GM19099 (cell line): ENCODE data around the gene C3orf20.

Source experiments
- POLR2A ChIP-seq: IDR thresholded peaks from 3 replicates; pipeline ENCODE4 v1.6.1; 2011; ENCODE audit warnings: low read depth; ENCODE audit not compliant: insufficient read length; ENCODE audit errors: extremely low read depth

The C3orf20 gene

GRCh38 chr3:14674841-14675240, at the start of gene C3orf20:
TSS of gene C3orf20 (plus strand) at chr3:14675141. CDS start at chr3:14682714, 7,573 bp downstream.
- TF ChIP-seq POLR2A: no peak

DNA sequence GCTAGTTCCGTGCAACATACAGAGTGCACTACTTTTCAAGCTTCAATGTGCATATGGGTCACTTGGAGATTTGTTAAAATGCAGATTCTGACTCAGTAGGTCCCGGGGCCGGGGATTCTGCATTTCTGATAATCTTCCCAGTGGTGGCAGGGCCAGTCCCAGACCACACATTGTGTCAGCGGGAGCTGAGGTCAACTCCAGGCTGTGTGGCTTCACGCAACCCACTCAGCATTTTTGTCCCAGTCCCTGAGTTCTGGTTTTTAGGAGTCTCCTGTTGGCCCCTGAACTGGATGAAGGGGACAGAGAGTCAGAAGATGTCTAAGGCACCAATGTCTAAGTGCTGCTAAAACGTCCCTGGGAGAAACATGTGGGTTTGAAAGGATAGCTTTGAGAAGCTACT, 49.5 kb upstream of the C3orf20 start:
- no peak for TF ChIP-seq POLR2A

- no peak for TF ChIP-seq POLR2A
Observed at GRCh38 chr3:14627815-14628214, 47.1 kb upstream of the C3orf20 start.

GRCh38 chr3:14628406-14628805, 46.5 kb upstream of the C3orf20 start:
- no peak for TF ChIP-seq POLR2A

GRCh38 chr3:14630404-14631100, 44.4 kb upstream of the C3orf20 start:
- no peak for TF ChIP-seq POLR2A

GRCh38 chr3:14631101-14631497, 43.8 kb upstream of the C3orf20 start:
- no peak for TF ChIP-seq POLR2A

DNA sequence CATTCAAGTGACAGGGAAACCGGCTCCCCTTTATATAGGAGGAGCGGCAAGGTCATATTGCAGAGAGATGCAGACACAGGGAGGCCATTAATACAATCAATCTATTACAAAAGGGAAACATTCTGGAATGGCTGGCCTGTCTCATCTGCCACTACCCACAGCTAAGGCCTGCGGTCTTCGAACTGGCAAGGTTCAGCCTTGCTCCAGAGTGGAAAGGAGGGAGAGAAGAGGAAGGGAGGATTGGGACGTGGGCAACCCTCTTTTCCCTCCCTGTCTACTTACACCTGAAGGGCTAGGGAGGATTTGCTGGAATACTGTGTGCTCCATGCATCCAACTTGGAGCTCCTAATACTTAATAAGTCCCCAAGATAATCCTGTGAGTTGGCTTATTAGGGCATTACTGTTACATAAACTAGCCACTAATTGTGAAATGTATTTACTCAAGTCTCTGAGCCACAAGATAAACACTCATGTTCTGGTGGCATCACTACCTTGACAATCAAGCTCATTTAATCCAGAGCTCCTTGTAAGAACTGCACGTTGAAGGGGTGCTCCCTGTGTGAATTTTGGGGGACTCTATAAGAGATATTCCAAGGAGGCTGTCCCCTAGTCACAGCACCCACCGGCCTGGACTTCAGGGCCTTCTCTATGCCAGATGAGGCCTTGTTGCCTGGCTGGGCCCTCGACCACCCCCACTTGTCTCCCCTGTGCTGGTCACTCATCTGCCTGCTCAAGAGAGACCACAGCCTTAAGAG, 43.1 kb upstream of the C3orf20 start:
- TF ChIP-seq POLR2A: no peak

DNA sequence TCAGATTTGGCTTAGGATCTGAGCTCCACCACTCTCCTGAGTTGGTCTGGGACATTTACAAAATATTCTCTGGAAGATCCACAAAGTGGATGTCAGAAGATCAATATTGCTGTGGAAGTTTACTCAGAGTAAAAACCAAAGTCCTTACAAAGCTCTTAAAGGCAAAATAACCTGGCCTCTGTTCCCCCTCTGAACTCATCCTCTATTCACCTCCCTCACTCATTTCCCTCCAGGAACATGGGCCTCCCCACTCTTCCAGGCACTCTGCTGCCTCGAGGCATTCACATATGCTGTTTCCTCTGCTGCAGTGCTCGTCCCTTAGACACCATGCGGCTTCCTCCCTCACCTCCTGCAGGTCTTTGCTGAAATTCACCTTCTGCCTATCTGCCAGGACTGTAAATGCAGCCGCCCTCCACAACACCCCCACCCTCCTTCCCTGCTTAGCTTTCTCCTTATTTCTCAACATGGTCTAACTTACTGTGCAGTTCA, 42.5 kb upstream of the C3orf20 start:
- TF ChIP-seq POLR2A: no peak

DNA sequence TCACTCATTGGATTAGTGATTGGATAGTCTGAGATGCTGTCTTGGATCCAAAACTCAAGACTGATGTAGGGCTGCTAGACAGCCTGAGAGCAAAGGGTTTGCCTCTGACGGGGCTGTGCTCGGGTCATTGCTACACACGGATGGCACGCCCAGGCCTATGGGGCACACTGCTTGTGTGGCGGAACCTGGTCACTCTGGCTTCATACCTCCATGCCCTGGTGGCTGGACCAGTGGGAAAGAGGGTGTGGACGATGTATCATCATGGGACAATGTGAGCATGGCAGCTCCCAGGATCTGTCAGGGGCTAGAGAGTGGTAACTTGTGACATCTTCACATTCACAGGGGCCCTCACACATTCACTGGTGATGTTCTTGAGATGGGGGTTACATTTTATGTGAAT, 41.5 kb upstream of the C3orf20 start:
- TF ChIP-seq POLR2A: no peak

GRCh38 chr3:14633819-14634424, 41.0 kb upstream of the C3orf20 start:
- no peak for TF ChIP-seq POLR2A

GRCh38 chr3:14634763-14635400, 40.1 kb upstream of the C3orf20 start:
- TF ChIP-seq POLR2A: no peak

DNA sequence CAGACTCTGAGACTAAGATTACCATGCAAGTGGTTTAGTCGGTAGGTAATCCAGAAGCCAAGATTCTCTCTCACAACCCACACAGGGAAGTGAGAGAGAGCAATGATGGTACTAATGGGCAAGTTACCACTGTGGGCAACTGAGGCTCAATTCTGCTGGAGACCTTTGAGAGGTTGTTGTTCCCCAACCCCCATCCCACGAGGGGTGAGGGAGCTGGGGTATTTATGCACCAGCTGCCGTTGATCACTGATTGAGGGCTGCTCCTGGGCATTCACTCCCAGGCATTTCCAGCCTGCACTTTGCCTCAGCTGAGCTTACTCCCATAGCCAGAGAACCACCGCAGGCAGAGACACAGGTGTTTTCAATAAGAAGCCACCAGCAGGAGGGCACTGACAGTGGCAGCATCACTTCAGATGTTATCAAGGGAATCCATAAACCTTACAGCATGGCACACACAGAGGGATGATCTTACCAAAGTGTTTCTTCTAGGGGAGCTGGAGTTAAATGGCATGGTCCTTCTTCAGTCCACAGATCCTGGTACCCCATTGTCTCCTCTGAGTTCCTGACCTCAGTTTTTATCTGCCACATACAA, 38.3 kb upstream of the C3orf20 start:
- no peak for TF ChIP-seq POLR2A

GRCh38 chr3:14640157-14640562, 34.8 kb upstream of the C3orf20 start:
- no peak for TF ChIP-seq POLR2A

- no peak for TF ChIP-seq POLR2A
Observed at GRCh38 chr3:14640734-14641133, 34.2 kb upstream of the C3orf20 start.

DNA sequence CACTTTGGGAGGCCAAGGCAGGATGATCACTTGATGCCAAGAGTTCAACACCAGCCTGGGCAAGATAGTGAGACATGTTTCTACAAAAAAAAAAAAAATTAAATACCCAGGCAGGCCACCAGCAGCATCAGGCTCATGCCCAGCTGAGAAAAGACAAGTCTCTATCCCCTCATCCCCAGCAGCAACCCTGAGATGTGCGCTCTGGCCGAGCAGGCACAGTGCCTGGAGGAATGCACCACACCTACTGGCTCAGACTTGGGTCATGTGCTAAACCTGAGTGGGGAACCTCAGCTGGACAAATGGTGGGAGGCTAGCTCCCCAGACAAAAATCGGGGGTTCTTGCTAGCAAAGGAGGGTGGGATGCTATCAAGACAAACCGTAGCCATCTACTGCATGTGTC, 33.6 kb upstream of the C3orf20 start:
- TF ChIP-seq POLR2A: no peak

DNA sequence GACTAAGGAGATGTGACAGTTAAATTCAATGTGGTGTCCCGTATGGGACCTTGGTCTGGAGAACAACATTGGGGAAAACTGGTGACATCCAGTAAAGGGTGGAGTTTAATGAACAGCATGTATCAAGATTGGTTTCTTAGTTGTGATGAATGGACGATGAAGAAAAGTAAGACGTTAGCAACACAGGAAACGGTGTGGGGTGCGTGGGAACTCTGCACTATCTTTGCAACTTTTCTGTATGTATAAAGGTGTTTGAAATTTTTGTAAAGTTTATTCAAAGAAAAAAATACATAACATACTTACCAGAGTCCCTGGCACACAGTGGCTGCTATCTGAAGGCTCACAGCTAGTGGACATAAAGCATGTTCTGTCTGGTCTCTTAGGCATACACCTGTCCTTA, 29.5 kb upstream of the C3orf20 start:
- TF ChIP-seq POLR2A: no peak

DNA sequence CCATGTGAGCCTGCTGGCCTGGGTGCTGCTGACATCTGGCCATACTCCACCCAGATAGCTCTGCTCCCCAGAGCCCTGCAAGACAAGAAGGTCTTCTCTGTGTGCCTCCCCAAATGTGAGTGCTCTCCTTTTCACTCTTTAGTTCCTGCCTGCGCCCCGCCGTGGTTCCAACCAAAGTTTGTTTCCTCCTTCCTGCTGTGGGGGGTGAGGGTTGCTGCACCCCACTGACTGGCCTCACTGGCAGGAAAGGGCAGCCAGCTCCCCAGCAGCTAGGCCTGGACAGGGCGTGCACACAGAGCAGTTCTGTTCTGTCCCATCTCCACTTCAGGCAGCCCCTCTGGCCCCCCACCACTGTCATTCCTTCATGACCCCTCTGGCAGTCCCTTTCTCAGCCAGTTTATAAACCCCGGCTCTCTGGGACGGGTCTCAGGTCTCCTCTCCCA, 28.8 kb upstream of the C3orf20 start:
- no peak for TF ChIP-seq POLR2A
